ENCODE measurements around the gene ATP9B.

DNA sequence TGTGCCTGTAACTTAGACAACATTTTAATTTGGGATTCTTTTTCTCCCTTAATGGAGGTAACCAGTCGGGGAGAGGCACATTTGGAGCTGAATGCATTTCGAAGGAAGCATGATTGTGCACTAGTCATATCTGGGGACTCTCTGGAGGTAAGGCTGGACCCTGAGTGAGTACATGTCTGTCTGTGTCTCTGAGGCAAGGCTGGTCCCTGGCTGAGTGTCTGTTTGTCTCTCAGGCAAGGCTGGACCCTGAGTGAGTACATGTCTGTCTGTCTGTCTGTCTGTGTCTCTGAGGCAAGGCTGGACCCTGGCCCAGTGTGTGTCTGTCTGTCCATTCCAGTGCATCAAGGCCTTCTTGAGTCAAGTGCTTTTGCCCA, 275.0 kb downstream of the ATP9B start:
- TF ChIP-seq, protein P1, sequence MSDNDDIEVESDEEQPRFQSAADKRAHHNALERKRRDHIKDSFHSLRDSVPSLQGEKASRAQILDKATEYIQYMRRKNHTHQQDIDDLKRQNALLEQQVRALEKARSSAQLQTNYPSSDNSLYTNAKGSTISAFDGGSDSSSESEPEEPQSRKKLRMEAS (IDR thresholded peaks at IDR 0.05; ENCODE audit: low read depth, low read length): no peak
- TF ChIP-seq CTCF (IDR thresholded peaks at IDR 0.05 in 2 of 3, conservative IDR thresholded peaks at IDR 0.05 in 1 of 3; ENCODE audit: control insufficient read depth in 2 of 3, extremely low read depth in 1 of 3, insufficient read depth in 1 of 3, low read depth in 3 of 3, low read length in 3 of 3): no peak
- no peak for TF ChIP-seq YBX1 (IDR thresholded peaks at IDR 0.05)
- TF ChIP-seq FOXK2 (IDR thresholded peaks at IDR 0.05): no peak
- TF ChIP-seq POLR2AphosphoS2 (IDR thresholded peaks at IDR 0.05; ENCODE audit: low read depth, low read length): no peak
- no peak for TF ChIP-seq EZH2 (IDR thresholded peaks at IDR 0.05; ENCODE audit: borderline replicate concordance, control insufficient read depth, low read depth, low read length)
- TF ChIP-seq, protein P2, sequence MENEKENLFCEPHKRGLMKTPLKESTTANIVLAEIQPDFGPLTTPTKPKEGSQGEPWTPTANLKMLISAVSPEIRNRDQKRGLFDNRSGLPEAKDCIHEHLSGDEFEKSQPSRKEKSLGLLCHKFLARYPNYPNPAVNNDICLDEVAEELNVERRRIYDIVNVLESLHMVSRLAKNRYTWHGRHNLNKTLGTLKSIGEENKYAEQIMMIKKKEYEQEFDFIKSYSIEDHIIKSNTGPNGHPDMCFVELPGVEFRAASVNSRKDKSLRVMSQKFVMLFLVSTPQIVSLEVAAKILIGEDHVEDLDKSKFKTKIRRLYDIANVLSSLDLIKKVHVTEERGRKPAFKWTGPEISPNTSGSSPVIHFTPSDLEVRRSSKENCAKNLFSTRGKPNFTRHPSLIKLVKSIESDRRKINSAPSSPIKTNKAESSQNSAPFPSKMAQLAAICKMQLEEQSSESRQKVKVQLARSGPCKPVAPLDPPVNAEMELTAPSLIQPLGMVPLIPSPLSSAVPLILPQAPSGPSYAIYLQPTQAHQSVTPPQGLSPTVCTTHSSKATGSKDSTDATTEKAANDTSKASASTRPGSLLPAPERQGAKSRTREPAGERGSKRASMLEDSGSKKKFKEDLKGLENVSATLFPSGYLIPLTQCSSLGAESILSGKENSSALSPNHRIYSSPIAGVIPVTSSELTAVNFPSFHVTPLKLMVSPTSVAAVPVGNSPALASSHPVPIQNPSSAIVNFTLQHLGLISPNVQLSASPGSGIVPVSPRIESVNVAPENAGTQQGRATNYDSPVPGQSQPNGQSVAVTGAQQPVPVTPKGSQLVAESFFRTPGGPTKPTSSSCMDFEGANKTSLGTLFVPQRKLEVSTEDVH (IDR thresholded peaks at IDR 0.05; ENCODE audit: low read depth, partially characterized antibody): no peak
